Measurements from ENCODE around the gene ALK. TPM values are rescaled to one million over a fixed set of nuclear protein-coding genes. Genes with fewer than 3 reads are reported as not detected.

Gene ALK
- polyA plus RNA-seq, 2 of the 4 experiments (the other 2 are of a cell fraction), result not detected

DNA sequence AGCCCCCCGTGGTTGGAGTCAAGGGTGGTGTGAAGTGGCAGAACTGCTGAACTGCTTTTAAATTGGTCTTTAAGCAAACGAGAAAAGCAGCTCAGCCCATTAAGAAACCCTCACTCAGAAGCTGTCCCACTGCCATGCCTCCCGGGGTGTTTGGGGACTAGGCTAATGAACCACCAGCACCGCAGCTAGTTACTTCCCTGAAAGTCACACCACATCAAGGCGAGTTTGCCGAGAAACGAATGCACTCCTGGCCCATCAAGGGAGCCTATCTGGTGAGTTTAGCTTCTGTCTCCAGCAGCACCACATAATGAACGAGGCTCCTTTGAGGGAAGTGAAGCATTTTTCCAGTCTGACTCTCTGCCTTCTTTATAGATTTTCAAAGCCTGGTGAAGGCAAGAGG lies 14.6 kb upstream of the ALK start:
- no peak overlapping the region for H3K27ac ChIP-seq
- WGBS (ENCODE audit: missing lambda C conversion rate), result 11% methylated on average over 8 of the region's 8 CpGs
- no peak for ATAC-seq
- ChIA-PET CTCF (interaction anchor here (1.6 kb wide), 1 partner anchor 10 kb away, joined by 4 read pairs; no protein-coding TSS in a partner anchor), POLR2A (no interaction called here)
- H3K4me1 ChIP-seq, result no peaks in the 10 kb centered on the region
- no peak overlapping the region for H3K4me2 ChIP-seq
- no peak overlapping the region for H3K4me3 ChIP-seq
- FAIRE-seq, result no peak
- H3K9me3 ChIP-seq, result no peaks in the 10 kb centered on the region
- no peak for DNase-seq (ENCODE audit: low read depth in 1 of 2, low spot score in 1 of 2)
- TF ChIP-seq RNF2 (IDR thresholded peaks at IDR 0.05; ENCODE audit: borderline replicate concordance, low read depth) (0 out of 2 replicates have a peak, but pooled peaks have one; percentile 46), CBX8 (IDR thresholded peaks at IDR 0.05) (no peak)

DNA sequence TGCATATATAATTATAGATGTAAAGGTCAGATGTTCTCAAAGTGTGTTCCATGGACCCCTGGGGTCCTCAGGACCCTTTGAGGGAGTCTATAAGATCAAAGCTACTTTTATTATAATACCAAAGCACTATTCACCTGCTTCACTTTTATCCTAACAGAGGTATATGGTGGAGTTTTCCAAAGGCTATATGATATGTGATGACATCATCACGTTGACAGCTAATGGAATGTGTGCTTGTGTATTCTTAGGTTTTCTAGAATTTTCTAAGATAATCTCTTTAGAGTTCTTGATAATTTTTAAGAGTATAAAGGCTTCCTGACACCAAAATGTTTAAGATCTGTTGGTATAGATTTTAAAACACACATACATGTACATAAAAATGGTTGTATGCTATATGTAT lies 10.4 kb upstream of the ALK start:
- Histone ChIP-seq H3K4me3 (no peak overlapping the region), H3K4me2 (no peak overlapping the region), H3K4me1 (no peaks in the 10 kb centered on the region), H3K27ac (no peak overlapping the region), H3K9me3 (no peaks in the 10 kb centered on the region)
- ATAC-seq (no peak), DNase-seq (ENCODE audit: low read depth in 1 of 2, low spot score in 1 of 2) (no peak), FAIRE-seq (no peak)
- ChIA-PET CTCF (interaction anchor here (1.0 to 1.6 kb wide), 4 partner anchors 9 to 15 kb away, joined by 3 to 6 read pairs (median 4); no protein-coding TSS in a partner anchor), POLR2A (no interaction called here)
- TF ChIP-seq, protein P1, sequence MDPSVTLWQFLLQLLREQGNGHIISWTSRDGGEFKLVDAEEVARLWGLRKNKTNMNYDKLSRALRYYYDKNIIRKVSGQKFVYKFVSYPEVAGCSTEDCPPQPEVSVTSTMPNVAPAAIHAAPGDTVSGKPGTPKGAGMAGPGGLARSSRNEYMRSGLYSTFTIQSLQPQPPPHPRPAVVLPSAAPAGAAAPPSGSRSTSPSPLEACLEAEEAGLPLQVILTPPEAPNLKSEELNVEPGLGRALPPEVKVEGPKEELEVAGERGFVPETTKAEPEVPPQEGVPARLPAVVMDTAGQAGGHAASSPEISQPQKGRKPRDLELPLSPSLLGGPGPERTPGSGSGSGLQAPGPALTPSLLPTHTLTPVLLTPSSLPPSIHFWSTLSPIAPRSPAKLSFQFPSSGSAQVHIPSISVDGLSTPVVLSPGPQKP (IDR thresholded peaks at IDR 0.05; ENCODE audit: low read depth, low read length), result no peak
- TF ChIP-seq, protein P2, sequence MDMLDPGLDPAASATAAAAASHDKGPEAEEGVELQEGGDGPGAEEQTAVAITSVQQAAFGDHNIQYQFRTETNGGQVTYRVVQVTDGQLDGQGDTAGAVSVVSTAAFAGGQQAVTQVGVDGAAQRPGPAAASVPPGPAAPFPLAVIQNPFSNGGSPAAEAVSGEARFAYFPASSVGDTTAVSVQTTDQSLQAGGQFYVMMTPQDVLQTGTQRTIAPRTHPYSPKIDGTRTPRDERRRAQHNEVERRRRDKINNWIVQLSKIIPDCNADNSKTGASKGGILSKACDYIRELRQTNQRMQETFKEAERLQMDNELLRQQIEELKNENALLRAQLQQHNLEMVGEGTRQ (IDR thresholded peaks at IDR 0.05), result no peak
- TF ChIP-seq, protein P3, sequence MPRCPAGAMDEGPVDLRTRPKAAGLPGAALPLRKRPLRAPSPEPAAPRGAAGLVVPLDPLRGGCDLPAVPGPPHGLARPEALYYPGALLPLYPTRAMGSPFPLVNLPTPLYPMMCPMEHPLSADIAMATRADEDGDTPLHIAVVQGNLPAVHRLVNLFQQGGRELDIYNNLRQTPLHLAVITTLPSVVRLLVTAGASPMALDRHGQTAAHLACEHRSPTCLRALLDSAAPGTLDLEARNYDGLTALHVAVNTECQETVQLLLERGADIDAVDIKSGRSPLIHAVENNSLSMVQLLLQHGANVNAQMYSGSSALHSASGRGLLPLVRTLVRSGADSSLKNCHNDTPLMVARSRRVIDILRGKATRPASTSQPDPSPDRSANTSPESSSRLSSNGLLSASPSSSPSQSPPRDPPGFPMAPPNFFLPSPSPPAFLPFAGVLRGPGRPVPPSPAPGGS (IDR thresholded peaks at IDR 0.05), result no peak
- TF ChIP-seq CBX8 (IDR thresholded peaks at IDR 0.05) (no peak), JUN (IDR thresholded peaks at IDR 0.05) (no peak), RARB (CRISPR knock-in tag; IDR thresholded peaks at IDR 0.05) (no peak), FOSL2 (IDR thresholded peaks at IDR 0.05) (no peak), FOSL2 (CRISPR knock-in tag; IDR thresholded peaks at IDR 0.05) (no peak), NFE2L2 (conservative IDR thresholded peaks at IDR 0.05; ENCODE audit: low read length) (no peak), HOXB13 (CRISPR knock-in tag; IDR thresholded peaks at IDR 0.05; ENCODE audit: low read depth) (no peak)
- WGBS (ENCODE audit: missing lambda C conversion rate), result 0% methylated on average over 1 of the region's 1 CpG

DNA sequence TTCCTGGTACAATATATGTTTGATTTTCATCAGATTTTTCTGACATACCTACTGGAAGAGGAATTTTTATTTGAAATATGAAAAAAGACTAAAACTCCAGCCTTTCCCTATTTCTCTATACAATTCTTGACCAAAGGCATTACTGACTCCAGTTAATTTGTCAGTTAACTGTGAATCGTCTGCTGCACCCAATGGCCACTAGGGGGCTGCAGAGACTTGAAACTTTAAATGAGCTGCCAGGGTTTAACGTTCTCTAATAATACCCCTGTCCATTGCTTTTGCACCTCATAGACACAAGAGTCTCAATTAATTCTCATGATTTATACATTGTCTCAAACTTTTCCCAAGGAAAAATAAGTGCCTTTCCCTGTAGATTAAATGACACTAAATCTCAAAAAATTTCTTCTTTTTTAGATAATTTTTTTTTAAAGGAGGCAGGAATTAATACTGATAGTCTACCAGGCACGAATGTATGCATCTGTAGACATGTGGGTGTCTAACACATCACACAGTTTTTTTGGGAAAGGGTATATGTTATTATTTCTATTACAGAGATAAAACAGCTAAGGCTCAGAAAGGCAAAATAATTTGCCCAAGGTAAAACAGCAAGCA lies 1.8 kb upstream of the ALK start:
- no peaks in the 10 kb centered on the region for H3K9me3 ChIP-seq
- TF ChIP-seq, protein P3 (IDR thresholded peaks at IDR 0.05), result no peak
- TF ChIP-seq SMC3 (IDR thresholded peaks at IDR 0.05) (peak; percentile 75), RAD21 (conservative IDR thresholded peaks at IDR 0.05 in 1 of 2, IDR thresholded peaks at IDR 0.05 in 1 of 2) (peak; percentile 80 to 84), CBX8 (IDR thresholded peaks at IDR 0.05) (no peak)
- TF ChIP-seq, protein P4, sequence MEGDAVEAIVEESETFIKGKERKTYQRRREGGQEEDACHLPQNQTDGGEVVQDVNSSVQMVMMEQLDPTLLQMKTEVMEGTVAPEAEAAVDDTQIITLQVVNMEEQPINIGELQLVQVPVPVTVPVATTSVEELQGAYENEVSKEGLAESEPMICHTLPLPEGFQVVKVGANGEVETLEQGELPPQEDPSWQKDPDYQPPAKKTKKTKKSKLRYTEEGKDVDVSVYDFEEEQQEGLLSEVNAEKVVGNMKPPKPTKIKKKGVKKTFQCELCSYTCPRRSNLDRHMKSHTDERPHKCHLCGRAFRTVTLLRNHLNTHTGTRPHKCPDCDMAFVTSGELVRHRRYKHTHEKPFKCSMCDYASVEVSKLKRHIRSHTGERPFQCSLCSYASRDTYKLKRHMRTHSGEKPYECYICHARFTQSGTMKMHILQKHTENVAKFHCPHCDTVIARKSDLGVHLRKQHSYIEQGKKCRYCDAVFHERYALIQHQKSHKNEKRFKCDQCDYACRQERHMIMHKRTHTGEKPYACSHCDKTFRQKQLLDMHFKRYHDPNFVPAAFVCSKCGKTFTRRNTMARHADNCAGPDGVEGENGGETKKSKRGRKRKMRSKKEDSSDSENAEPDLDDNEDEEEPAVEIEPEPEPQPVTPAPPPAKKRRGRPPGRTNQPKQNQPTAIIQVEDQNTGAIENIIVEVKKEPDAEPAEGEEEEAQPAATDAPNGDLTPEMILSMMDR (IDR thresholded peaks at IDR 0.05), result peak; percentile 97
- TF ChIP-seq, protein P5, sequence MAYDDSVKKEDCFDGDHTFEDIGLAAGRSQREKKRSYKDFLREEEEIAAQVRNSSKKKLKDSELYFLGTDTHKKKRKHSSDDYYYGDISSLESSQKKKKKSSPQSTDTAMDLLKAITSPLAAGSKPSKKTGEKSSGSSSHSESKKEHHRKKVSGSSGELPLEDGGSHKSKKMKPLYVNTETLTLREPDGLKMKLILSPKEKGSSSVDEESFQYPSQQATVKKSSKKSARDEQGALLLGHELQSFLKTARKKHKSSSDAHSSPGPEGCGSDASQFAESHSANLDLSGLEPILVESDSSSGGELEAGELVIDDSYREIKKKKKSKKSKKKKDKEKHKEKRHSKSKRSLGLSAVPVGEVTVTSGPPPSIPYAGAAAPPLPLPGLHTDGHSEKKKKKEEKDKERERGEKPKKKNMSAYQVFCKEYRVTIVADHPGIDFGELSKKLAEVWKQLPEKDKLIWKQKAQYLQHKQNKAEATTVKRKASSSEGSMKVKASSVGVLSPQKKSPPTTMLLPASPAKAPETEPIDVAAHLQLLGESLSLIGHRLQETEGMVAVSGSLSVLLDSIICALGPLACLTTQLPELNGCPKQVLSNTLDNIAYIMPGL (CRISPR knock-in tag; IDR thresholded peaks at IDR 0.05; ENCODE audit: borderline replicate concordance), result no peak
- ChIA-PET CTCF (interaction anchor here (0.5 to 7.6 kb wide), 42 partner anchors 8 to 1410 kb away, joined by 3 to 108 read pairs (median 4); partner anchors contain the start of gene YPEL5), POLR2A (no interaction called here)
- 3% methylated on average over 3 of the region's 3 CpGs for WGBS (ENCODE audit: missing lambda C conversion rate)
- DNase-seq (ENCODE audit: low read depth in 1 of 2, low spot score in 1 of 2), result peak; percentile 75 to 77
- FAIRE-seq, result peak; percentile 32
- peaks cover 17% of the 10 kb centered on the region; the same call in 1 of the 3 replicates for H3K4me1 ChIP-seq
- ATAC-seq, result peak in 1 of 2 experiments; percentile 32; a peak in 1 of 6 replicates
- no peak overlapping the region for H3K4me3 ChIP-seq
- no peak overlapping the region for H3K27ac ChIP-seq
- H3K4me2 ChIP-seq, result no peak overlapping the region

Measured in A549 (cell line).